ENCODE results near the gene UNC13D. TPM values are rescaled to one million over a fixed set of nuclear protein-coding genes. Genes with fewer than 3 reads are reported as not detected.

UNC13D gene
- polyA plus RNA-seq, 1 donor: 5.4 TPM

Other genes starting within 250 kb of the UNC13D start
- 5.1 TPM for gene SMIM5, start 211.0 kb downstream of the UNC13D start, polyA plus RNA-seq (ENCODE audit: insufficient read length)
- gene RECQL5, start 177.2 kb downstream of the UNC13D start, polyA plus RNA-seq (ENCODE audit: insufficient read length): 45.4 TPM
- 102 TPM for gene SAP30BP, start 177.1 kb downstream of the UNC13D start, polyA plus RNA-seq (ENCODE audit: insufficient read length)
- 9.6 TPM for gene ITGB4, start 122.9 kb downstream of the UNC13D start, polyA plus RNA-seq (ENCODE audit: insufficient read length)
- gene GALK1, start 79.2 kb downstream of the UNC13D start, polyA plus RNA-seq (ENCODE audit: insufficient read length): 25.0 TPM
- 50.3 TPM for gene UNK, start 59.6 kb downstream of the UNC13D start, polyA plus RNA-seq (ENCODE audit: insufficient read length)
- 75.9 TPM for gene WBP2, start 10.9 kb upstream of the UNC13D start, polyA plus RNA-seq (ENCODE audit: insufficient read length)
- 4.7 TPM for gene TRIM47, start 34.2 kb upstream of the UNC13D start, polyA plus RNA-seq (ENCODE audit: insufficient read length)
- 14.1 TPM for gene TRIM65, start 52.5 kb upstream of the UNC13D start, polyA plus RNA-seq (ENCODE audit: insufficient read length)
- 74.8 TPM for gene MRPL38, start 60.5 kb upstream of the UNC13D start, polyA plus RNA-seq (ENCODE audit: insufficient read length)
- 12.2 TPM for gene FBF1, start 96.6 kb upstream of the UNC13D start, polyA plus RNA-seq (ENCODE audit: insufficient read length)
- 39.0 TPM for gene ACOX1, start 134.8 kb upstream of the UNC13D start, polyA plus RNA-seq (ENCODE audit: insufficient read length)
- gene TEN1, start 134.8 kb upstream of the UNC13D start, polyA plus RNA-seq (ENCODE audit: insufficient read length): 24.7 TPM
- gene CDK3, start 156.5 kb upstream of the UNC13D start, polyA plus RNA-seq (ENCODE audit: insufficient read length): 19.0 TPM
- gene EVPL, start 182.9 kb upstream of the UNC13D start, polyA plus RNA-seq (ENCODE audit: insufficient read length): 19.8 TPM
- gene SRP68, start 228.1 kb upstream of the UNC13D start, polyA plus RNA-seq (ENCODE audit: insufficient read length): 105 TPM
- 0.17 TPM for gene GALR2, start 230.4 kb upstream of the UNC13D start, polyA plus RNA-seq (ENCODE audit: insufficient read length)
- 14.2 TPM for gene ZACN, start 234.8 kb upstream of the UNC13D start, polyA plus RNA-seq (ENCODE audit: insufficient read length)